Measurements from ENCODE around the gene AK8.

- no peak for TF ChIP-seq CTCF (IDR thresholded peaks at IDR 0.05)
- no peak for TF ChIP-seq POLR2A (IDR thresholded peaks at IDR 0.05)
These were observed 121.8 kb downstream of the AK8 start for GRCh38 chr9:132756214-132756845.

Data from right lobe of liver (tissue), 4 donors.